Muscle layer of colon (tissue), 2 donors: ENCODE data around the gene SF3A2.

ENCODE experiments used
- H3K27ac ChIP-seq: one replicate; pipeline ENCODE4 v1.7.0; 2013; ENCODE audit warnings: low read depth, mild to moderate bottlenecking, low read length, moderate library complexity
- H3K27me3 ChIP-seq, 2 donors: one replicate each; pipeline ENCODE4 v1.7.0; 2013; ENCODE audit warnings: low read length in 2 of 2, mild to moderate bottlenecking in 2 of 2; ENCODE audit not compliant: insufficient read depth in 2 of 2, control insufficient read depth in 1 of 2
- H3K36me3 ChIP-seq: one replicate; pipeline ENCODE4 v1.7.0; 2013; ENCODE audit warnings: mild to moderate bottlenecking, low read length; ENCODE audit not compliant: insufficient read depth
- H3K4me1 ChIP-seq: one replicate; pipeline ENCODE4 v1.7.0; 2013; ENCODE audit warnings: mild to moderate bottlenecking, low read length; ENCODE audit not compliant: insufficient read depth
- H3K4me3 ChIP-seq, 2 donors: one replicate each; pipeline ENCODE4 v1.7.0; 2013; ENCODE audit warnings: low read length in 2 of 2, low read depth in 1 of 2, mild to moderate bottlenecking in 1 of 2, moderate library complexity in 1 of 2
- H3K9ac ChIP-seq: one replicate; pipeline ENCODE4 v1.7.0; 2013; ENCODE audit warnings: low read length
- H3K9me3 ChIP-seq: one replicate; pipeline ENCODE4 v1.7.0; 2013; ENCODE audit warnings: mild to moderate bottlenecking, low read length
- donor health status: abdominal sarcoma.
- donor health status: Adenocarcinoma of cecum.

SF3A2 gene

GRCh38 chr19:2268861-2269243, 32.2 kb downstream of the SF3A2 start:
- Histone ChIP-seq H3K4me3 (peak overlapping the region; percentile 67 to 72), H3K27ac (peak overlapping the region; percentile 77), H3K36me3 (peaks cover 17% of the 10 kb centered on the region), H3K4me1 (peaks cover 32% of the 10 kb centered on the region), H3K27me3 (no peaks in the 10 kb centered on the region), H3K9me3 (no peaks in the 10 kb centered on the region), H3K9ac (no peak overlapping the region)

GRCh38 chr19:2269244-2270156, 32.9 kb downstream of the SF3A2 start:
- no peaks in the 10 kb centered on the region for H3K9me3 ChIP-seq
- peak overlapping the region; percentile 89 for H3K9ac ChIP-seq
- peaks cover 39% of the 10 kb centered on the region for H3K4me1 ChIP-seq
- peak overlapping the region; percentile 98 for H3K27ac ChIP-seq
- peak overlapping the region; percentile 79 to 92 for H3K4me3 ChIP-seq
- no peaks in the 10 kb centered on the region for H3K27me3 ChIP-seq
- peaks cover 17% of the 10 kb centered on the region for H3K36me3 ChIP-seq

- Histone ChIP-seq H3K9ac (peak overlapping the region; percentile 89), H3K36me3 (peaks cover 17% of the 10 kb centered on the region), H3K27me3 (no peaks in the 10 kb centered on the region), H3K27ac (peak overlapping the region; percentile 98), H3K4me1 (peaks cover 39% of the 10 kb centered on the region), H3K9me3 (no peaks in the 10 kb centered on the region), H3K4me3 (peak overlapping the region; percentile 79 to 92)
These were observed 33.5 kb downstream of the SF3A2 start for GRCh38 chr19:2270157-2270422.

GRCh38 chr19:2270423-2271233, 34.0 kb downstream of the SF3A2 start:
- no peaks in the 10 kb centered on the region for H3K9me3 ChIP-seq
- peak overlapping the region; percentile 98 for H3K27ac ChIP-seq
- H3K4me1 ChIP-seq, result peaks cover 45% of the 10 kb centered on the region
- peaks cover 17% of the 10 kb centered on the region for H3K36me3 ChIP-seq
- peak overlapping the region; percentile 89 for H3K9ac ChIP-seq
- H3K4me3 ChIP-seq, result peak overlapping the region; percentile 79 to 92
- no peaks in the 10 kb centered on the region for H3K27me3 ChIP-seq

- Histone ChIP-seq H3K27me3 (no peaks in the 10 kb centered on the region), H3K4me1 (peaks cover 48% of the 10 kb centered on the region), H3K36me3 (peaks cover 17% of the 10 kb centered on the region)
These were observed 34.8 kb downstream of the SF3A2 start for GRCh38 chr19:2271234-2272103.

GRCh38 chr19:2273356-2274184, 36.9 kb downstream of the SF3A2 start:
- peak overlapping the region in 1 of 2 donors; percentile 27 for H3K4me3 ChIP-seq
- H3K9ac ChIP-seq, result no peak overlapping the region
- peaks cover 17% of the 10 kb centered on the region for H3K36me3 ChIP-seq
- no peaks in the 10 kb centered on the region for H3K27me3 ChIP-seq
- H3K9me3 ChIP-seq, result no peaks in the 10 kb centered on the region
- H3K4me1 ChIP-seq, result peaks cover 48% of the 10 kb centered on the region
- H3K27ac ChIP-seq, result peak overlapping the region; percentile 81

More at GRCh38 chr19:2271234-2272103, 34.8 kb downstream of the SF3A2 start:
- peak overlapping the region; percentile 78 for H3K9ac ChIP-seq
- peak overlapping the region; percentile 22 to 61 for H3K4me3 ChIP-seq
- peak overlapping the region; percentile 97 for H3K27ac ChIP-seq
- no peaks in the 10 kb centered on the region for H3K9me3 ChIP-seq

GRCh38 chr19:2274185-2274711, 37.6 kb downstream of the SF3A2 start:
- peaks cover 17% of the 10 kb centered on the region for H3K36me3 ChIP-seq
- H3K27ac ChIP-seq, result peak overlapping the region; percentile 81
- peaks cover 46% of the 10 kb centered on the region for H3K4me1 ChIP-seq
- H3K9ac ChIP-seq, result no peak overlapping the region
- no peaks in the 10 kb centered on the region for H3K9me3 ChIP-seq
- H3K27me3 ChIP-seq, result no peaks in the 10 kb centered on the region
- peak overlapping the region in 1 of 2 donors; percentile 27 for H3K4me3 ChIP-seq

- no peak overlapping the region for H3K27ac ChIP-seq
- no peak overlapping the region for H3K4me3 ChIP-seq
- H3K9me3 ChIP-seq, result no peaks in the 10 kb centered on the region
- peaks cover 46% of the 10 kb centered on the region for H3K4me1 ChIP-seq
- H3K36me3 ChIP-seq, result peaks cover 17% of the 10 kb centered on the region
- H3K9ac ChIP-seq, result no peak overlapping the region
- H3K27me3 ChIP-seq, result no peaks in the 10 kb centered on the region
These were observed 38.4 kb downstream of the SF3A2 start for GRCh38 chr19:2274931-2275535.

GRCh38 chr19:2275588-2276428, 39.2 kb downstream of the SF3A2 start:
- Histone ChIP-seq H3K4me1 (peaks cover 46% of the 10 kb centered on the region), H3K9ac (no peak overlapping the region), H3K4me3 (no peak overlapping the region), H3K27ac (no peak overlapping the region), H3K27me3 (no peaks in the 10 kb centered on the region), H3K36me3 (peaks cover 17% of the 10 kb centered on the region), H3K9me3 (no peaks in the 10 kb centered on the region)
